ENCODE results near the gene LPAR5.

GRCh38 chr12:6614513-6615172 lies 21.1 kb downstream of the LPAR5 start:
- TF ChIP-seq CTCF (IDR thresholded peaks at IDR 0.05) (no peak), POLR2A (IDR thresholded peaks at IDR 0.05) (no peak)
